ENCODE measurements around the gene RPN2. TPM values are rescaled to one million over a fixed set of nuclear protein-coding genes. Genes with fewer than 3 reads are reported as not detected.

The RPN2 gene
- total RNA-seq, 1 experiment from 2014 or later: 257 TPM

DNA sequence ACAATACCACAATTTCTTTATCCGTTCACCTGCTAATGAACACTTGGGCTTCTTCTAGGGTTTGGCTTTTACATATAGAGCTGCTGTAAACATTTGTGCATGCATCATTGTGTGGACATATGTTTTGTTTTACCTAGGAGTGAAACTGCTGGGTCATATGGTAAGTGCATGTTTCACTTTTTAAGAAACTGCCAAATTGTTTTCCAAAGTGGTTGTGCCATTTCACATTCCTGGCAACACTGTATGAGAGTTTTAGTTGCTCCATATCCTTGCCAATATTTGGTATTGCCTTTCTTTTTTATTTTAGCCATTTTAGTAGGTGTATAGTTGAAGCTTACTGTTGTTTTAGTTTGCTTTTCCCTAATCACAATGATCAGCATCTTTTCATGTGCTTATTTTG lies 14.1 kb upstream of the RPN2 start:
- H3F3A ChIP-seq (ENCODE audit: low read length, unreplicated experiment): no peaks in the 10 kb centered on the region
- no peaks in the 10 kb centered on the region for H3K9me2 ChIP-seq (replicated peaks; ENCODE audit: low read length)
- TF ChIP-seq EZH2phosphoT487 (IDR thresholded peaks at IDR 0.05; ENCODE audit: borderline replicate concordance, low read length) (no peak), EZH2 (IDR thresholded peaks at IDR 0.05; ENCODE audit: low read length, unreplicated experiment) (no peak)
- TF ChIP-seq, protein P1, sequence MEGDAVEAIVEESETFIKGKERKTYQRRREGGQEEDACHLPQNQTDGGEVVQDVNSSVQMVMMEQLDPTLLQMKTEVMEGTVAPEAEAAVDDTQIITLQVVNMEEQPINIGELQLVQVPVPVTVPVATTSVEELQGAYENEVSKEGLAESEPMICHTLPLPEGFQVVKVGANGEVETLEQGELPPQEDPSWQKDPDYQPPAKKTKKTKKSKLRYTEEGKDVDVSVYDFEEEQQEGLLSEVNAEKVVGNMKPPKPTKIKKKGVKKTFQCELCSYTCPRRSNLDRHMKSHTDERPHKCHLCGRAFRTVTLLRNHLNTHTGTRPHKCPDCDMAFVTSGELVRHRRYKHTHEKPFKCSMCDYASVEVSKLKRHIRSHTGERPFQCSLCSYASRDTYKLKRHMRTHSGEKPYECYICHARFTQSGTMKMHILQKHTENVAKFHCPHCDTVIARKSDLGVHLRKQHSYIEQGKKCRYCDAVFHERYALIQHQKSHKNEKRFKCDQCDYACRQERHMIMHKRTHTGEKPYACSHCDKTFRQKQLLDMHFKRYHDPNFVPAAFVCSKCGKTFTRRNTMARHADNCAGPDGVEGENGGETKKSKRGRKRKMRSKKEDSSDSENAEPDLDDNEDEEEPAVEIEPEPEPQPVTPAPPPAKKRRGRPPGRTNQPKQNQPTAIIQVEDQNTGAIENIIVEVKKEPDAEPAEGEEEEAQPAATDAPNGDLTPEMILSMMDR (conservative IDR thresholded peaks at IDR 0.05; ENCODE audit: low read depth, low read length): no peak
- intact Hi-C loops (cut with micrococcal nuclease): no loop called here
- H3K4me2 ChIP-seq (ENCODE audit: low read length): no peak overlapping the region
- no peaks in the 10 kb centered on the region for H4K20me1 ChIP-seq (ENCODE audit: low read length)
- H3K27me3 ChIP-seq (ENCODE audit: low read length): no peaks in the 10 kb centered on the region; the same call in 1 of the 2 replicates
- ATAC-seq (no peak), DNase-seq (no peak)
- H2AFZ ChIP-seq (ENCODE audit: low read length): no peak overlapping the region
- no peaks in the 10 kb centered on the region for H3K36me3 ChIP-seq (ENCODE audit: low read depth, low read length)
- no peak overlapping the region for H3K27ac ChIP-seq (ENCODE audit: low read length)
- no peak overlapping the region for H3K4me3 ChIP-seq (ENCODE audit: low read length)
- CTCF ChIA-PET: no interaction called here
- H3K79me2 ChIP-seq (ENCODE audit: low read length): no peaks in the 10 kb centered on the region
- POLR2A ChIA-PET (ENCODE audit: unreplicated experiment): no interaction called here
- no peaks in the 10 kb centered on the region for H3K4me1 ChIP-seq (ENCODE audit: insufficient read depth, low read length)
- no peak overlapping the region for H3K9ac ChIP-seq (ENCODE audit: low read length)
- no TSS peak for BruUV-seq (replicated peaks)
- no peaks in the 10 kb centered on the region for H3K9me3 ChIP-seq (ENCODE audit: low read length)

- ChIA-PET CTCF (no interaction called here), POLR2A (ENCODE audit: unreplicated experiment) (no interaction called here)
- Histone ChIP-seq H3K4me3 (ENCODE audit: low read length) (no peak overlapping the region), H3K27me3 (ENCODE audit: low read length) (no peaks in the 10 kb centered on the region; the same call in 1 of the 2 replicates), H2AFZ (ENCODE audit: low read length) (no peak overlapping the region), H3K9me3 (ENCODE audit: low read length) (no peaks in the 10 kb centered on the region), H3K4me2 (ENCODE audit: low read length) (no peak overlapping the region), H3F3A (ENCODE audit: low read length, unreplicated experiment) (no peaks in the 10 kb centered on the region), H4K20me1 (ENCODE audit: low read length) (no peaks in the 10 kb centered on the region), H3K27ac (ENCODE audit: low read length) (no peak overlapping the region), H3K36me3 (ENCODE audit: low read depth, low read length) (no peaks in the 10 kb centered on the region), H3K79me2 (ENCODE audit: low read length) (no peaks in the 10 kb centered on the region), H3K9me2 (replicated peaks; ENCODE audit: low read length) (no peaks in the 10 kb centered on the region), H3K4me1 (ENCODE audit: insufficient read depth, low read length) (no peaks in the 10 kb centered on the region), H3K9ac (ENCODE audit: low read length) (no peak overlapping the region)
- no peak for ATAC-seq
- no TSS peak for BruUV-seq (replicated peaks)
- intact Hi-C loops (cut with micrococcal nuclease): no loop called here
- TF ChIP-seq, protein P1 (conservative IDR thresholded peaks at IDR 0.05; ENCODE audit: low read depth, low read length): no peak
- TF ChIP-seq EZH2 (IDR thresholded peaks at IDR 0.05; ENCODE audit: low read length, unreplicated experiment): no peak
- TF ChIP-seq EZH2phosphoT487 (IDR thresholded peaks at IDR 0.05; ENCODE audit: borderline replicate concordance, low read length): no peak
- no peak for DNase-seq
Observed at GRCh38 chr20:37166867-37167266, 12.3 kb upstream of the RPN2 start.

- no peaks in the 10 kb centered on the region for H3K9me3 ChIP-seq (ENCODE audit: low read length)
- no TSS peak for BruUV-seq (replicated peaks)
- intact Hi-C loops (cut with micrococcal nuclease): no loop called here
Observed at GRCh38 chr20:37172836-37173235, 6.3 kb upstream of the RPN2 start.

More at GRCh38 chr20:37172836-37173235, 6.3 kb upstream of the RPN2 start:
- POLR2A ChIA-PET (ENCODE audit: unreplicated experiment): interaction anchor here (0.6 kb wide), 1 partner anchor 90 kb away, joined by 4 read pairs; no protein-coding TSS in a partner anchor
- H2AFZ ChIP-seq (ENCODE audit: low read length): no peak overlapping the region
- no peak overlapping the region for H3K27ac ChIP-seq (ENCODE audit: low read length)
- ATAC-seq (no peak), DNase-seq (no peak)
- no peak overlapping the region for H3K4me3 ChIP-seq (ENCODE audit: low read length)
- H3K4me2 ChIP-seq (ENCODE audit: low read length): no peak overlapping the region
- H3K9me2 ChIP-seq (replicated peaks; ENCODE audit: low read length): no peaks in the 10 kb centered on the region
- H3K27me3 ChIP-seq (ENCODE audit: low read length): no peaks in the 10 kb centered on the region
- no peaks in the 10 kb centered on the region for H3F3A ChIP-seq (ENCODE audit: low read length, unreplicated experiment)
- H3K36me3 ChIP-seq (ENCODE audit: low read depth, low read length): no peaks in the 10 kb centered on the region
- H4K20me1 ChIP-seq (ENCODE audit: low read length): no peaks in the 10 kb centered on the region
- CTCF ChIA-PET: no interaction called here
- H3K4me1 ChIP-seq (ENCODE audit: insufficient read depth, low read length): peaks cover 5% of the 10 kb centered on the region; the same call in 1 of the 2 replicates
- H3K79me2 ChIP-seq (ENCODE audit: low read length): no peaks in the 10 kb centered on the region
- H3K9ac ChIP-seq (ENCODE audit: low read length): no peak overlapping the region
- no peak for TF ChIP-seq EZH2phosphoT487 (IDR thresholded peaks at IDR 0.05; ENCODE audit: borderline replicate concordance, low read length)
- TF ChIP-seq, protein P1 (conservative IDR thresholded peaks at IDR 0.05; ENCODE audit: low read depth, low read length): no peak
- no peak for TF ChIP-seq EZH2 (IDR thresholded peaks at IDR 0.05; ENCODE audit: low read length, unreplicated experiment)

Measured in PC-3 (cell line).